Omental fat pad (tissue), 4 donors: ENCODE results near the gene SLC37A3. TPM values are rescaled to one million over a fixed set of nuclear protein-coding genes. Genes with fewer than 3 reads are reported as not detected.
"Not testable (repeated sequence)": the region's sequence is repeated elsewhere in the genome, so short reads cannot be mapped to it uniquely, and the experiment has no call there.

Experiments used
- ATAC-seq: fragments of 150-250 bp; one replicate; pipeline ENCODE4 v1.9.1; 2016; ENCODE audit warnings: mild to moderate bottlenecking, moderate library complexity; ENCODE audit not compliant: low FRiP score
- DNase-seq: peaks from one replicate; pipeline ENCODE4 v3.0.0-alpha.2; 2019; ENCODE audit warnings: low spot score
- total RNA-seq, 4 donors: library from RNA; depleted of rRNA; stranded (reverse); fragments of >200 nt; gene quantifications; one replicate each; pipeline ENCODE4 v1.1.0, GENCODE V29; 2016
- TF ChIP-seq, protein P1 (sequence below), 3 donors: fragments of 450-650 bp; IDR thresholded peaks; one replicate each; pipeline ENCODE4 v1.5.1; 2016 to 2017; ENCODE audit warnings: antibody characterized with exemption in 3 of 3, mild to moderate bottlenecking in 3 of 3, moderate library complexity in 2 of 3

Gene SLC37A3
- total RNA-seq, 4 donors from 2014 or later = 64.6 to 109 (median 72.7) TPM

- ATAC-seq = no peak
- DNase-seq = no peak
- TF ChIP-seq, protein P1, sequence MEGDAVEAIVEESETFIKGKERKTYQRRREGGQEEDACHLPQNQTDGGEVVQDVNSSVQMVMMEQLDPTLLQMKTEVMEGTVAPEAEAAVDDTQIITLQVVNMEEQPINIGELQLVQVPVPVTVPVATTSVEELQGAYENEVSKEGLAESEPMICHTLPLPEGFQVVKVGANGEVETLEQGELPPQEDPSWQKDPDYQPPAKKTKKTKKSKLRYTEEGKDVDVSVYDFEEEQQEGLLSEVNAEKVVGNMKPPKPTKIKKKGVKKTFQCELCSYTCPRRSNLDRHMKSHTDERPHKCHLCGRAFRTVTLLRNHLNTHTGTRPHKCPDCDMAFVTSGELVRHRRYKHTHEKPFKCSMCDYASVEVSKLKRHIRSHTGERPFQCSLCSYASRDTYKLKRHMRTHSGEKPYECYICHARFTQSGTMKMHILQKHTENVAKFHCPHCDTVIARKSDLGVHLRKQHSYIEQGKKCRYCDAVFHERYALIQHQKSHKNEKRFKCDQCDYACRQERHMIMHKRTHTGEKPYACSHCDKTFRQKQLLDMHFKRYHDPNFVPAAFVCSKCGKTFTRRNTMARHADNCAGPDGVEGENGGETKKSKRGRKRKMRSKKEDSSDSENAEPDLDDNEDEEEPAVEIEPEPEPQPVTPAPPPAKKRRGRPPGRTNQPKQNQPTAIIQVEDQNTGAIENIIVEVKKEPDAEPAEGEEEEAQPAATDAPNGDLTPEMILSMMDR (IDR thresholded peaks at IDR 0.05) = no peak
Observed at GRCh38 chr7:140322759-140323158, 75.6 kb downstream of the SLC37A3 start.

DNA sequence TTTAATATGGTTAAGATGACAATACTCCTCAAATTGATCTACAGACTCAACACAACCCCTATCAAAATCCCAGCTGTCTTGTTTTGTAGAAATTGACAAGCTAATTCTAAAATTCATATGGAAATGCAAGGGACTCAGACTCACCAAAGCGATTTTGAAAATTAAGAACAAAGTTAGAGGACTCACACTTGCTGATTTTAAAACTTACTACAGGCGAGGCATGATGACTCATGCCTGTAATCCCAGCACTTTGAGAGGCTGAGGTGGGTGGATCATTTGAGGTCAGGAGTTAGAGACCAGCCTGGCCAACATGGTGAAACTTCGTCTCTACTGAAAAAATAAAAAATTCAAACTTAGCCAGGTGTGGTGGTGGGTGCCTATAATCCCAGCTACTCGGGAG, 78.3 kb downstream of the SLC37A3 start:
- ATAC-seq, DNase-seq: not testable (repeated sequence)

DNA sequence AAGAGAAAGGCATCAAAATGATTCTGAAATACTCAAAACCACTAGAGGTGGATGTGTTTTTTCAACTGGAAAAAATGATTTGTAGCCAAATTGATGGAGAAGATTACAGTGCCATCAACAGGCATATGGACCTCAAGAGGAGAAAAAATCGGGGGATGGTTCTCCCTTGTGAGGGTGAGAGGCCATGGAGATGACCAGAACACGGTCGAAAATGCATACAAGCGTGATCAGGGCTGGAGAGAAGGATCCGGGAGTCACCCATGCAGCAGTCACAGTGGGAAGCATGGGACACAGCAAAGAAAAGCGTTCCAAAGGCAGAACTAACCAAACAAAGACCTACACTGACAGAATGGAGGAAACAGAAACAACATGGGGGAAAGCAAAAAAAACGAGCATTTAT, 80.3 kb downstream of the SLC37A3 start:
- DNase-seq = no peak
- TF ChIP-seq, protein P1 (IDR thresholded peaks at IDR 0.05) = no peak
- no peak for ATAC-seq

GRCh38 chr7:140317597-140317996, 80.7 kb downstream of the SLC37A3 start:
- no peak for ATAC-seq
- DNase-seq = no peak
- TF ChIP-seq, protein P1 (IDR thresholded peaks at IDR 0.05) = no peak

DNA sequence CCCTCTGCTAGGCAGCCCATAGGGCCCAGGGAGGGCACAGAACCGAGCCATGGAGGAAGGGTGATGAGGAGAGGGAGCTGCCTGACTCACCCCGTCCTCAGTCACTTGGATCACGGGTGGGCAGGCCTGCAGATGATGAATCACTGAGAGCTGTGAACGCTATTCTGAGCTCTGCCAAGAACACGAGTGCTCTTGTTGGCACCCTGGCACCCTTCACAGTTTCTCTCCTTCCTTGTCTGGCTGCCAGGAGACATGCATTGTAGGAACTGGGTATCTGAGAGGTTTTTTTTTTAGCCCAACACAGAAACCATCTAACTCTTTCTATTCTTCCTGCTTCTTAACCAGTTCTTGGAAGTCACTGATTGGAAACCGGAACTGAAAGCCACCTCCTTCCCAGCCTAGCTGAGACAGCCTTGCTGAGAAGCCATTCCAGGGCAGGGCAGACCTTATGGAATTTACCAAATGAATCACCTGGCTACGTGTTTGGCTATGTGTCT, 82.1 kb downstream of the SLC37A3 start:
- DNase-seq (peak; percentile 58), ATAC-seq (peak; percentile 97)
- TF ChIP-seq, protein P1 (IDR thresholded peaks at IDR 0.05) = no peak

DNA sequence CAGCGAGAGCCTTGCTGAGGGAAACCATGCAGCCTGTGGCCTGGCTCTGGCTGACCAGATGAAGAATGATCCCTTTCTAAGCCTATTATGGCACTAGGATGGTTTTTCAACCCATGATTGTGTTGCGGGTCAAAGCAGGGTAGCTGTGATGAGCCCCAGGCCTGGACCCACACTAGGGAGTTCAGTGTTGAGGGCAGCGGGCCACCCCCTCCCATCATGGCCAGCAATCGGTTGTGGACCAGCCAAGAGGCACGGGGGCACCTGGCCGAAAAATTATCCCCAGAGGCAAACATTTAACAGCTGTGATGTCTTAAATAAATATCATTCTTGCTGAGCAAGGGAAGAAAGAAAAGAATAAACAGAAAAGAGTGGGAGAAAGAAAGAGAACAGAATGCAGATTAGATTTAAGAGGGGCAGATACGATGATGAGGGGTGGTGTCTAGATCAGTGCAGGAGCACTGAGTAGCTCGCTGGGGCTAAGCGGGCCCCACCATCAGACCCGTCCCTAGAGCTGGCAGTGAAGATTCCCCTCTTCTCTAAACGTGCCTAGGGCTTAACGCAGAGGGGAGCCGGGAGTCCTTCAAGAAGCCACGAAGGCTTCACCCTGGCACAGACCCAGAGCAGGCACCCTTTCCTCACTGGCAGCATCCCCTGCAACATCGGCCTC, 82.7 kb downstream of the SLC37A3 start:
- DNase-seq (no peak), ATAC-seq (peak; percentile 5)
- TF ChIP-seq, protein P1 (IDR thresholded peaks at IDR 0.05) = no peak

DNA sequence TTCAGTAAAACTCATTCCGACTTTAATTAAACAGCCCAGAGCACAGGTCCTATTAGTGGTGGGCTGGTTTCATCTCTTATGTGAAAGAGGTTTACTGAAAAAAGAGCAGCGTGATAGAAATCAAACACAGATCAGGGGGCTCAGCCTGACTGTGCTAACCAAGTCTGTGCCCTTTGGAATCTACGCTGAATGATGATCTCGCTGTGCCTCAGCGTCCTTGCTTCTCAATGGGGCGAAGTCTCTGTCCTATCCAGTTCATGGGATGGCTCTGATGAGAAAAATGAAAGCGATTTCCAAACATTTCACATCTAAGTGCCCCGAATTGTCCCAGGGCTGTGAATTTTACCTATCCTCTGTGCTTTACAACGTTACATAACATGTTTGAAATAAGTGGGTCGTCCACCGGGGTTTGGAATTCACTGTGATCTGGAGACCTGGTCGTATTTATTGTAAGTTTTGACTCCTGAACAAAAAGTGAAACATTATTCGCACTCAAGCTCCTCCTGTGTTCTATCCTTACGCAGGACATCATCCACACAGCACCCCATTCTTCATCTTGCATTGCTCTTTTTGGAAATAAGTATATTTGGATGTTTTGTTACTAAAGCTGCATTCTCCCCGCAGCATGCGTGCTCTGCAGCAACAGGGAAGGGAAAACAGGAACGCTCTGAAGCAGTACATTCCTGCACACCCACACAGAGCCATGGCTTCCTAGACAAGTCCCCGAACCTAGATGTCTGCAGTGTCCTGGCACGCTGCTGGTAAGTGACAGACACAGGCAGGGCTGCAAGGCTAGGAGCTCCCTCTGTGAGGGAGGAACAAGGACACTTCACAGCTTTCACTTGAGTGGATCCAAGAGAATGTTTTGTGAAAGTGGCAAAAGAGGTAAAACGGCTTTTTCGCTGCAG, 83.5 kb downstream of the SLC37A3 start:
- ATAC-seq = no peak
- TF ChIP-seq, protein P1 (IDR thresholded peaks at IDR 0.05) = no peak
- DNase-seq = no peak
